IMR-90 (cell line): Measurements from ENCODE around the gene ZSWIM9. TPM values are rescaled to one million over a fixed set of nuclear protein-coding genes. Genes with fewer than 3 reads are reported as not detected.

Experiments
- ATAC-seq: fragments of 200-7000 bp; cut with Tn5 transposase; 2 replicates; pipeline ENCODE4 v1.9.1; 2020; ENCODE audit warnings: low read depth, mild to moderate bottlenecking, moderate library complexity
- BruUV-seq: library from RNA; stranded (reverse); fragments of 400-500 nt; replicated peaks from 2 replicates; lab custom pipeline; 2021; lab: Mats Ljungman, UMichigan
- CTCF ChIA-PET: fragments of 300-600 bp; formaldehyde crosslinking; extraction: SDS; loops from one replicate; lab custom pipeline; 2021; ENCODE audit warnings: antibody characterized with exemption; lab: Yijun Ruan, JAX
- POLR2A ChIA-PET: fragments of 300-600 bp; sonication (Branson Sonifier 250); formaldehyde crosslinking; loops from one replicate; lab custom pipeline; 2022; ENCODE audit warnings: antibody characterized with exemption; ENCODE audit not compliant: unreplicated experiment; lab: Charles Lee
- DNase-seq: peaks from one replicate; pipeline ENCODE4 v3.0.0; 2013
- H2AFZ ChIP-seq: replicated peaks from 2 replicates; pipeline ENCODE3; 2013; ENCODE audit warnings: low read length, mild to moderate bottlenecking; ENCODE audit not compliant: poor library complexity
- H2AK5ac ChIP-seq: 2 replicates; pipeline ENCODE4 v1.6.1; 2013; ENCODE audit warnings: low read depth, low read length, inconsistent platforms
- H2AK9ac ChIP-seq: replicated peaks from 2 replicates; pipeline ENCODE3; 2013; ENCODE audit warnings: mild to moderate bottlenecking, low read depth, low read length, moderate library complexity; ENCODE audit not compliant: poor library complexity
- H2BK120ac ChIP-seq: 2 replicates; pipeline ENCODE4 v1.6.1; 2013; ENCODE audit warnings: low read depth, low read length, inconsistent platforms
- H2BK15ac ChIP-seq: 3 replicates; pipeline ENCODE4 v1.6.1; 2013; ENCODE audit warnings: low read depth, low read length, inconsistent platforms
- H2BK20ac ChIP-seq: 2 replicates; pipeline ENCODE4 v1.6.1; 2013; ENCODE audit warnings: low read depth, mild to moderate bottlenecking, inconsistent platforms, low read length, moderate library complexity
- H2BK5ac ChIP-seq: 2 replicates; pipeline ENCODE4 v1.6.1; 2013; ENCODE audit warnings: mild to moderate bottlenecking, low read depth, low read length, inconsistent platforms; ENCODE audit not compliant: poor library complexity, severe bottlenecking
- H3K14ac ChIP-seq: replicated peaks from 2 replicates; pipeline ENCODE4 v1.6.1; 2013; ENCODE audit warnings: low read depth, low read length, inconsistent platforms
- H3K18ac ChIP-seq: 2 replicates; pipeline ENCODE4 v1.6.1; 2013; ENCODE audit warnings: low read depth, low read length, control low read depth
- H3K23ac ChIP-seq: 2 replicates; pipeline ENCODE4 v1.6.1; 2013; ENCODE audit warnings: low read depth, low read length, inconsistent platforms
- H3K27ac ChIP-seq: 2 replicates; pipeline ENCODE4 v1.5.1; 2013; ENCODE audit warnings: mild to moderate bottlenecking, control low read depth, low read length; ENCODE audit not compliant: insufficient read depth
- H3K27me3 ChIP-seq: 2 replicates; pipeline ENCODE4 v1.6.1; 2013; ENCODE audit warnings: low read length; ENCODE audit not compliant: control insufficient read depth, insufficient read depth
- H3K36me3 ChIP-seq: 2 replicates; pipeline ENCODE4 v1.6.1; 2013; ENCODE audit warnings: low read length, mixed read lengths; ENCODE audit not compliant: control insufficient read depth, insufficient read depth
- H3K4ac ChIP-seq: 2 replicates; pipeline ENCODE4 v1.6.1; 2013; ENCODE audit warnings: low read depth, low read length, inconsistent platforms
- H3K4me1 ChIP-seq: 2 replicates; pipeline ENCODE4 v1.6.1; 2013; ENCODE audit warnings: low read length, mixed read lengths; ENCODE audit not compliant: control insufficient read depth, insufficient read depth
- H3K4me2 ChIP-seq: 2 replicates; pipeline ENCODE4 v1.6.1; 2013; ENCODE audit warnings: low read depth, mild to moderate bottlenecking, control low read depth, low read length, moderate library complexity
- H3K4me3 ChIP-seq: 2 replicates; pipeline ENCODE4 v1.5.1; 2013; ENCODE audit warnings: low read depth, mild to moderate bottlenecking, control low read depth, low read length, moderate library complexity; ENCODE audit not compliant: insufficient read depth
- H3K56ac ChIP-seq: 2 replicates; pipeline ENCODE4 v1.6.1; 2013; ENCODE audit warnings: low read length, inconsistent platforms; ENCODE audit not compliant: insufficient read depth; ENCODE audit errors: extremely low read depth
- H3K79me1 ChIP-seq, 2 experiments: 2 replicates each; pipeline ENCODE4 v1.6.1; 2013; ENCODE audit warnings: low read length in 2 of 2, inconsistent platforms in 1 of 2, low read depth in 1 of 2
- H3K9ac ChIP-seq: 2 replicates; pipeline ENCODE4 v1.6.1; 2013; ENCODE audit warnings: low read depth, low read length, control low read depth
- H3K9me1 ChIP-seq: 2 replicates; pipeline ENCODE4 v1.6.1; 2013; ENCODE audit warnings: low read length, inconsistent platforms; ENCODE audit not compliant: insufficient read depth
- H3K9me3 ChIP-seq: 2 replicates; pipeline ENCODE4 v1.6.1; 2013; ENCODE audit warnings: low read length; ENCODE audit not compliant: control insufficient read depth, insufficient read depth
- H4K20me1 ChIP-seq: 2 replicates; pipeline ENCODE4 v1.6.1; 2013; ENCODE audit warnings: low read length, inconsistent platforms; ENCODE audit not compliant: insufficient read depth
- H4K5ac ChIP-seq: 2 replicates; pipeline ENCODE4 v1.6.1; 2013; ENCODE audit warnings: mild to moderate bottlenecking, low read depth, low read length, control low read depth
- H4K8ac ChIP-seq, 2 experiments: 2 replicates each; pipeline ENCODE4 v1.6.1; 2013; ENCODE audit warnings: low read depth in 2 of 2, low read length in 2 of 2, control low read depth in 1 of 2, inconsistent platforms in 1 of 2
- H4K91ac ChIP-seq: 2 replicates; pipeline ENCODE4 v1.6.1; 2013; ENCODE audit warnings: low read depth, low read length, inconsistent platforms; ENCODE audit not compliant: insufficient read depth
- BHLHE40 ChIP-seq: fragments of 150-350 bp; IDR thresholded peaks from 2 replicates; pipeline ENCODE4 v1.6.1; 2016; ENCODE audit warnings: mild to moderate bottlenecking, low read depth, low read length
- CEBPB ChIP-seq: IDR thresholded peaks from 2 replicates; pipeline ENCODE4 v1.6.1; 2012; ENCODE audit warnings: low read depth, low read length, improper control_type of control experiment
- CHD1 ChIP-seq: IDR thresholded peaks from 2 replicates; pipeline ENCODE4 v1.6.1; 2012; ENCODE audit warnings: low read depth, low read length, improper control_type of control experiment
- FOS ChIP-seq: fragments of 150-350 bp; IDR thresholded peaks from 2 replicates; pipeline ENCODE4 v1.6.1; 2016; ENCODE audit warnings: low read depth, low read length
- MAFK ChIP-seq: IDR thresholded peaks from 2 replicates; pipeline ENCODE4 v1.6.1; 2012; ENCODE audit warnings: low read depth, low read length, improper control_type of control experiment
- MAZ ChIP-seq: IDR thresholded peaks from 2 replicates; pipeline ENCODE4 v1.6.1; 2012; ENCODE audit warnings: low read depth, mild to moderate bottlenecking, low read length, improper control_type of control experiment, moderate library complexity, borderline replicate concordance
- MXI1 ChIP-seq: IDR thresholded peaks from 2 replicates; pipeline ENCODE4 v1.6.1; 2012; ENCODE audit warnings: low read depth, mild to moderate bottlenecking, low read length, moderate library complexity, borderline replicate concordance
- NFE2L2 ChIP-seq: fragments of 150-350 bp; IDR thresholded peaks from 2 replicates; pipeline ENCODE4 v1.6.1; 2016; ENCODE audit warnings: low read depth, mild to moderate bottlenecking, low read length
- POLR2A ChIP-seq: IDR thresholded peaks from 2 replicates; pipeline ENCODE4 v1.6.1; 2012; ENCODE audit warnings: mild to moderate bottlenecking, low read depth, low read length
- RAD21 ChIP-seq: IDR thresholded peaks from 2 replicates; pipeline ENCODE4 v1.6.1; 2012; ENCODE audit warnings: low read length, improper control_type of control experiment
- RCOR1 ChIP-seq: IDR thresholded peaks from 2 replicates; pipeline ENCODE4 v1.6.1; 2012; ENCODE audit warnings: mild to moderate bottlenecking, low read length, improper control_type of control experiment; ENCODE audit not compliant: insufficient replicate concordance
- RFX5 ChIP-seq: IDR thresholded peaks from 2 replicates; pipeline ENCODE4 v1.8.0; 2012; ENCODE audit warnings: low read depth, mild to moderate bottlenecking, low read length, moderate library complexity
- SMC3 ChIP-seq: fragments of 150-350 bp; IDR thresholded peaks from 2 replicates; pipeline ENCODE4 v1.6.1; 2016; ENCODE audit warnings: low read depth, mild to moderate bottlenecking, antibody characterized with exemption, low read length, moderate library complexity
- WGBS, 2 experiments: methylation state at CpG; one replicate each; pipeline versions ENCODE4 v1.1.5 to v1.1.7; 2013; ENCODE audit warnings: missing lambda C conversion rate in 2 of 2; ENCODE audit not compliant: insufficient read length in 1 of 2; ENCODE audit errors: extremely low coverage in 2 of 2; 5-methylcytosine and 5-hydroxymethylcytosine counted together
- dilution Hi-C: fragments of 300-500 bp; cut with HindIII; formaldehyde crosslinking; loops from one replicate; pipeline ENCODE4 v1.14.3; 2018; ENCODE audit warnings: low sequenced_read_pairs; ENCODE audit not compliant: unreplicated experiment
- in situ Hi-C: fragments of 300-500 bp; cut with MboI; formaldehyde crosslinking; loops from 3 replicates; pipeline ENCODE4 v1.14.3; 2019; ENCODE audit warnings: low sequenced_read_pairs, inconsistent platforms, mixed read lengths
- intact Hi-C: fragments of 100-400 bp; cut with micrococcal nuclease; formaldehyde crosslinking; loops from 2 replicates; pipeline ENCODE4 v1.10.0; 2022
- polyA plus RNA-seq, 3 experiments: library from polyadenylated mRNA; depleted of rRNA; stranded (reverse); fragments of >200 nt; gene quantifications; 2 replicates each; pipeline ENCODE4 v1.2.3, GENCODE V29; 2012; ENCODE audit warnings: low replicate concordance in 1 of 3
- total RNA-seq: library from RNA; depleted of rRNA; stranded (reverse); fragments of >200 nt; gene quantifications from 2 replicates; pipeline ENCODE4 v1.2.3, GENCODE V29; 2012
- TF ChIP-seq, protein P1 (sequence below): conservative IDR thresholded peaks from 2 replicates; pipeline ENCODE4 v1.5.1; 2012; ENCODE audit warnings: mild to moderate bottlenecking, low read depth, low read length, improper control_type of control experiment
- TF ChIP-seq, protein P2 (sequence below): fragments of 150-350 bp; IDR thresholded peaks from 2 replicates; pipeline ENCODE4 v1.6.1; 2016; ENCODE audit warnings: low read depth, mild to moderate bottlenecking, low read length, moderate library complexity, borderline replicate concordance
- TF ChIP-seq, protein P3 (sequence below): fragments of 150-350 bp; IDR thresholded peaks from 2 replicates; pipeline ENCODE4 v1.6.1; 2017; ENCODE audit warnings: mild to moderate bottlenecking, antibody characterized with exemption, low read length, low read depth

The ZSWIM9 gene
- total and polyA plus RNA-seq, 2 of the 4 experiments (the other 2 are of a cell fraction): 0.54 to 2.2 TPM

DNA sequence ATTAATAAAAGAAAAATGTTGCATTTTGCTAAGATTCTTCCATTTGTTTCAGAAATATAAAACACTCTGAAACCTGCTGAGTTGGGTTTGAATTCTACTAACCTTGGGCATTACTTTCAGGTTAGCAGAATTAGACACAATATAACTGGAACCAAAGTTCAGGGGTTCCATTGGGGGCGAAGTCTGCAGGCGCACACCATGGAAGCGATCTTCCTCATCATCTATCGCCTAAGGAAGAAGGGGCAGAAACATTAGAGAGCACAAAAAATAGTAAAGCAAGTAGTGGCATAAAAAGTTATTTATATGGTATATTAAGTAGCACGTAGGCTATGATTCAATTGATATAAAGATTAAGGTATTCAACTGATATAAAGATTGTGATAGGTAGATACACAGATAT lies 51.1 kb downstream of the ZSWIM9 start:
- Histone ChIP-seq H3K14ac (no peak overlapping the region), H3K4me2 (no peak overlapping the region), H4K91ac (no peak overlapping the region), H2BK20ac (no peak overlapping the region), H3K9me1 (peaks cover 5% of the 10 kb centered on the region), H4K8ac (no peak overlapping the region), H3K9ac (no peak overlapping the region), H4K20me1 (no peaks in the 10 kb centered on the region), H3K4ac (no peak overlapping the region), H2AFZ (no peak overlapping the region), H2BK120ac (no peak overlapping the region), H3K4me3 (no peak overlapping the region), H4K5ac (no peak overlapping the region), H3K27me3 (no peaks in the 10 kb centered on the region), H3K4me1 (peaks cover 2% of the 10 kb centered on the region; the same call in 1 of the 2 replicates), H3K56ac (no peak overlapping the region), H3K9me3 (no peaks in the 10 kb centered on the region), H3K79me1 (no peaks in the 10 kb centered on the region), H2BK5ac (no peak overlapping the region), H2BK15ac (no peak overlapping the region), H2AK9ac (no peak overlapping the region), H2AK5ac (no peak overlapping the region), H3K23ac (no peak overlapping the region), H3K18ac (no peak overlapping the region), H3K27ac (no peak overlapping the region), H3K36me3 (no peaks in the 10 kb centered on the region)
- POLR2A ChIA-PET: no interaction called here
- TF ChIP-seq, protein P1, sequence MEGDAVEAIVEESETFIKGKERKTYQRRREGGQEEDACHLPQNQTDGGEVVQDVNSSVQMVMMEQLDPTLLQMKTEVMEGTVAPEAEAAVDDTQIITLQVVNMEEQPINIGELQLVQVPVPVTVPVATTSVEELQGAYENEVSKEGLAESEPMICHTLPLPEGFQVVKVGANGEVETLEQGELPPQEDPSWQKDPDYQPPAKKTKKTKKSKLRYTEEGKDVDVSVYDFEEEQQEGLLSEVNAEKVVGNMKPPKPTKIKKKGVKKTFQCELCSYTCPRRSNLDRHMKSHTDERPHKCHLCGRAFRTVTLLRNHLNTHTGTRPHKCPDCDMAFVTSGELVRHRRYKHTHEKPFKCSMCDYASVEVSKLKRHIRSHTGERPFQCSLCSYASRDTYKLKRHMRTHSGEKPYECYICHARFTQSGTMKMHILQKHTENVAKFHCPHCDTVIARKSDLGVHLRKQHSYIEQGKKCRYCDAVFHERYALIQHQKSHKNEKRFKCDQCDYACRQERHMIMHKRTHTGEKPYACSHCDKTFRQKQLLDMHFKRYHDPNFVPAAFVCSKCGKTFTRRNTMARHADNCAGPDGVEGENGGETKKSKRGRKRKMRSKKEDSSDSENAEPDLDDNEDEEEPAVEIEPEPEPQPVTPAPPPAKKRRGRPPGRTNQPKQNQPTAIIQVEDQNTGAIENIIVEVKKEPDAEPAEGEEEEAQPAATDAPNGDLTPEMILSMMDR: no peak
- no peak for TF ChIP-seq BHLHE40
- TF ChIP-seq CHD1: no peak
- no peak for TF ChIP-seq RAD21
- TF ChIP-seq, protein P2, sequence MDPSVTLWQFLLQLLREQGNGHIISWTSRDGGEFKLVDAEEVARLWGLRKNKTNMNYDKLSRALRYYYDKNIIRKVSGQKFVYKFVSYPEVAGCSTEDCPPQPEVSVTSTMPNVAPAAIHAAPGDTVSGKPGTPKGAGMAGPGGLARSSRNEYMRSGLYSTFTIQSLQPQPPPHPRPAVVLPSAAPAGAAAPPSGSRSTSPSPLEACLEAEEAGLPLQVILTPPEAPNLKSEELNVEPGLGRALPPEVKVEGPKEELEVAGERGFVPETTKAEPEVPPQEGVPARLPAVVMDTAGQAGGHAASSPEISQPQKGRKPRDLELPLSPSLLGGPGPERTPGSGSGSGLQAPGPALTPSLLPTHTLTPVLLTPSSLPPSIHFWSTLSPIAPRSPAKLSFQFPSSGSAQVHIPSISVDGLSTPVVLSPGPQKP: no peak
- TF ChIP-seq MAZ: no peak
- TF ChIP-seq, protein P3, sequence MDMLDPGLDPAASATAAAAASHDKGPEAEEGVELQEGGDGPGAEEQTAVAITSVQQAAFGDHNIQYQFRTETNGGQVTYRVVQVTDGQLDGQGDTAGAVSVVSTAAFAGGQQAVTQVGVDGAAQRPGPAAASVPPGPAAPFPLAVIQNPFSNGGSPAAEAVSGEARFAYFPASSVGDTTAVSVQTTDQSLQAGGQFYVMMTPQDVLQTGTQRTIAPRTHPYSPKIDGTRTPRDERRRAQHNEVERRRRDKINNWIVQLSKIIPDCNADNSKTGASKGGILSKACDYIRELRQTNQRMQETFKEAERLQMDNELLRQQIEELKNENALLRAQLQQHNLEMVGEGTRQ: no peak
- no peak for TF ChIP-seq SMC3
- TF ChIP-seq MXI1: no peak
- TF ChIP-seq CEBPB: no peak
- no peak for TF ChIP-seq FOS
- no peak for TF ChIP-seq RCOR1
- no peak for TF ChIP-seq RFX5
- no peak for TF ChIP-seq NFE2L2
- TF ChIP-seq MAFK: no peak
- no peak for TF ChIP-seq POLR2A
- intact Hi-C loops (no loop called here), in situ Hi-C loops (no loop called here), dilution Hi-C loops (no loop called here)
- WGBS, 2 experiments: no CpG with 5 or more reads among the region's 5 CpGs
- no TSS peak for BruUV-seq
- ATAC-seq (no peak), DNase-seq (no peak)
- CTCF ChIA-PET: interaction anchor here (0.6 kb wide), 1 partner anchor 190 kb away, joined by 4 read pairs; no protein-coding TSS in a partner anchor
